ENCODE measurements around the gene FNBP1L. TPM values are rescaled to one million over a fixed set of nuclear protein-coding genes. Genes with fewer than 3 reads are reported as not detected.
"Not testable (repeated sequence)": the region's sequence is repeated elsewhere in the genome, so short reads cannot be mapped to it uniquely, and the experiment has no call there.

FNBP1L gene
- total and polyA plus RNA-seq, 2 donors from 2014 or later = 32.7 to 57.3 TPM

DNA sequence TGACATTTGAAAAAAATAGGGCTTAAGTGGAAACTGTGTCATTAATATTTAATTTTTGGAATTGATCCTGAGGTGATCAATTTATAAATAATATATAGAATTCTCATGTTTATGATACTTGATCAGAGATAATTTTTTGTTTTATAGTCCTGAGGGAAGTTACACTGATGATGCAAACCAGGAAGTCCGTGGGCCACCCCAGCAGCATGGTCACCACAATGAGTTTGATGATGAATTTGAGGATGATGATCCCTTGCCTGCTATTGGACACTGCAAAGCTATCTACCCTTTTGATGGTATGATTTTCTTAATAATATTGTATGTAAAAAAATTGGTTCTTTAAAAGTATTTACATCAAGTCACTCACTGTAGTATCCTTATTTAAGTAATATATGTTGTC is 101.2 kb downstream of the FNBP1L start:
- intact Hi-C loops (cut with DNase I) = no loop called here
- Histone ChIP-seq H3K4me1 (ENCODE audit: control insufficient read depth in 2 of 3, insufficient read depth in 2 of 3, low read depth in 1 of 3, low read length in 3 of 3) (peaks cover 0 to 8% (median 7%) of the 10 kb centered on the region in 3 donors), H3K27me3 (ENCODE audit: control insufficient read depth, insufficient read depth, low read length) (no peaks in the 10 kb centered on the region), H3K27ac (ENCODE audit: low read depth in 2 of 2, low read length in 2 of 2) (no peak overlapping the region), H3K36me3 (ENCODE audit: control insufficient read depth in 2 of 3, insufficient read depth in 3 of 3, low read length in 3 of 3) (peaks cover 6 to 27% (median 19%) of the 10 kb centered on the region in 3 donors), H3K9ac (ENCODE audit: low read length in 3 of 3) (no peak overlapping the region), H3K9me3 (ENCODE audit: control insufficient read depth in 2 of 3, insufficient read depth in 1 of 3, low read length in 3 of 3) (no peaks in the 10 kb centered on the region), H3K4me3 (ENCODE audit: low read length in 3 of 3) (no peak overlapping the region)
- TF ChIP-seq, protein P1, sequence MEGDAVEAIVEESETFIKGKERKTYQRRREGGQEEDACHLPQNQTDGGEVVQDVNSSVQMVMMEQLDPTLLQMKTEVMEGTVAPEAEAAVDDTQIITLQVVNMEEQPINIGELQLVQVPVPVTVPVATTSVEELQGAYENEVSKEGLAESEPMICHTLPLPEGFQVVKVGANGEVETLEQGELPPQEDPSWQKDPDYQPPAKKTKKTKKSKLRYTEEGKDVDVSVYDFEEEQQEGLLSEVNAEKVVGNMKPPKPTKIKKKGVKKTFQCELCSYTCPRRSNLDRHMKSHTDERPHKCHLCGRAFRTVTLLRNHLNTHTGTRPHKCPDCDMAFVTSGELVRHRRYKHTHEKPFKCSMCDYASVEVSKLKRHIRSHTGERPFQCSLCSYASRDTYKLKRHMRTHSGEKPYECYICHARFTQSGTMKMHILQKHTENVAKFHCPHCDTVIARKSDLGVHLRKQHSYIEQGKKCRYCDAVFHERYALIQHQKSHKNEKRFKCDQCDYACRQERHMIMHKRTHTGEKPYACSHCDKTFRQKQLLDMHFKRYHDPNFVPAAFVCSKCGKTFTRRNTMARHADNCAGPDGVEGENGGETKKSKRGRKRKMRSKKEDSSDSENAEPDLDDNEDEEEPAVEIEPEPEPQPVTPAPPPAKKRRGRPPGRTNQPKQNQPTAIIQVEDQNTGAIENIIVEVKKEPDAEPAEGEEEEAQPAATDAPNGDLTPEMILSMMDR (IDR thresholded peaks at IDR 0.05; ENCODE audit: borderline replicate concordance, extremely low read depth, insufficient read depth) = no peak
- FAIRE-seq = no peak
- DNase-seq = no peak

DNA sequence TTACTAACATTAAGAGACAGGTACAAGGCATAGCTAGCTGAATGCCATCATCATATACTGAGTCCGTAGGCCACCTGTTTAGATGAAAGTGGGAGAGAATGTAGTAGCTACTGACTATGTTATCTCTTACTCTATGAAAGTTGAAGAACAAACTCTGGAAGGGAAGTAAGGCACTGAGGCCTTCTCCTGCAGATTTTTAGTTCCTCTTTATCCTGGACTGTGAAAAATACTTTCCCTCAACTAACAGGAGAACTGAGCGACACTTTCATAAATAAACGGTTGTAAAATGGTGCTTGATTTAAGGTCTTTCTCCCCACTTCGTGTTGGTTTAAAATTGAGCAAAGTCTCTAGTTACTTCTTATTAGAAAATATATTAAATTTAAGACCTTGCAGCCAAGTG is 101.9 kb downstream of the FNBP1L start:
- intact Hi-C loops (cut with DNase I) = no loop called here
- peaks cover 0 to 14% (median 9%) of the 10 kb centered on the region in 3 donors for H3K4me1 ChIP-seq (ENCODE audit: control insufficient read depth in 2 of 3, insufficient read depth in 2 of 3, low read depth in 1 of 3, low read length in 3 of 3)
- FAIRE-seq = no peak

DNA sequence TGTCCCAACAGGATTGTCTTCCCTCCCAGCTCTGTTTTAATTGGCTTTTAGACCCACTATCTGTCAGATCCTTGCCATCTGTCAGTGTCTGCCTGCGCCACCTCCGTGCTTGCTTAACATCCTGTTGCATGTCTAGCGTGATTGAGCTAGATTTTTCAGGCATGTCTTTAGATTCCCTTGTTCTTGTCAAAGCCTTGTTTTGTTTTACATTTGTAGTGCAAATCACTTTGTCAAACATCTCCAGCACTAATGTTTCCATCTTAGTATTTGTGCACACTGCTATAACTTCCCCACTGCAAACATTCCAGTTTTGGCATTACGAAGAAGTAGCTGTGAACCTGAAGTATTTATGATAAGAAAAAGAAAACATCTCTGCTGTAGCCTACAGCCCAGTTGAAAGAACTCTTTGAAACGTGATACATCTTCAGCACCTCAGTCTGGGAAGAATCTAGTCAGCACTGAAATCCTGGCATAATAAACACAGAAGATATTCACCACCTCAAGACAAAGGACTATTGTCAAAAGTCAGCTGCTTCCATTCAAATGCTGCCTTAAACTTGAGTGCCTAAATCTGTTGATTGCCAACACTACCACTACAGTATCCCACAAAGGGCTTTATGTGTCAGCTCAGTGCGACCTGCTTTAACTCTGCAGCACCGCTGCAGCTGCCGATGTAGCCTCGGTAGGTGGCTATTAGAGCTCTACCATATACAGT is 105.0 kb downstream of the FNBP1L start:
- Histone ChIP-seq H3K27me3 (ENCODE audit: control insufficient read depth, insufficient read depth, low read length) (no peaks in the 10 kb centered on the region), H3K4me1 (ENCODE audit: control insufficient read depth in 2 of 3, insufficient read depth in 2 of 3, low read depth in 1 of 3, low read length in 3 of 3) (peaks cover 0 to 27% (median 11%) of the 10 kb centered on the region in 3 donors), H3K9ac (ENCODE audit: low read length in 3 of 3) (no peak overlapping the region), H3K4me3 (ENCODE audit: low read length in 3 of 3) (no peak overlapping the region), H3K36me3 (ENCODE audit: control insufficient read depth in 2 of 3, insufficient read depth in 3 of 3, low read length in 3 of 3) (peaks cover 6 to 22% (median 13%) of the 10 kb centered on the region in 3 donors), H3K9me3 (ENCODE audit: control insufficient read depth in 2 of 3, insufficient read depth in 1 of 3, low read length in 3 of 3) (no peaks in the 10 kb centered on the region), H3K27ac (ENCODE audit: low read depth in 2 of 2, low read length in 2 of 2) (peak overlapping the region; percentile 8 to 20)
- TF ChIP-seq, protein P1 (IDR thresholded peaks at IDR 0.05; ENCODE audit: borderline replicate concordance, extremely low read depth, insufficient read depth) = no peak
- FAIRE-seq (no peak), DNase-seq (peak in 3 of 5 donors; percentile 30 to 64 (median 51))
- intact Hi-C loops (cut with DNase I) = no loop called here

More for the DNA sequence above, 101.9 kb downstream of the FNBP1L start:
- no peak for DNase-seq
- Histone ChIP-seq H3K4me3 (ENCODE audit: low read length in 3 of 3) (no peak overlapping the region), H3K9me3 (ENCODE audit: control insufficient read depth in 2 of 3, insufficient read depth in 1 of 3, low read length in 3 of 3) (no peaks in the 10 kb centered on the region), H3K9ac (ENCODE audit: low read length in 3 of 3) (no peak overlapping the region), H3K27ac (ENCODE audit: low read depth in 2 of 2, low read length in 2 of 2) (no peak overlapping the region), H3K36me3 (ENCODE audit: control insufficient read depth in 2 of 3, insufficient read depth in 3 of 3, low read length in 3 of 3) (peaks cover 6 to 27% (median 19%) of the 10 kb centered on the region in 3 donors), H3K27me3 (ENCODE audit: control insufficient read depth, insufficient read depth, low read length) (no peaks in the 10 kb centered on the region)
- TF ChIP-seq, protein P1 (IDR thresholded peaks at IDR 0.05; ENCODE audit: borderline replicate concordance, extremely low read depth, insufficient read depth) = no peak

DNA sequence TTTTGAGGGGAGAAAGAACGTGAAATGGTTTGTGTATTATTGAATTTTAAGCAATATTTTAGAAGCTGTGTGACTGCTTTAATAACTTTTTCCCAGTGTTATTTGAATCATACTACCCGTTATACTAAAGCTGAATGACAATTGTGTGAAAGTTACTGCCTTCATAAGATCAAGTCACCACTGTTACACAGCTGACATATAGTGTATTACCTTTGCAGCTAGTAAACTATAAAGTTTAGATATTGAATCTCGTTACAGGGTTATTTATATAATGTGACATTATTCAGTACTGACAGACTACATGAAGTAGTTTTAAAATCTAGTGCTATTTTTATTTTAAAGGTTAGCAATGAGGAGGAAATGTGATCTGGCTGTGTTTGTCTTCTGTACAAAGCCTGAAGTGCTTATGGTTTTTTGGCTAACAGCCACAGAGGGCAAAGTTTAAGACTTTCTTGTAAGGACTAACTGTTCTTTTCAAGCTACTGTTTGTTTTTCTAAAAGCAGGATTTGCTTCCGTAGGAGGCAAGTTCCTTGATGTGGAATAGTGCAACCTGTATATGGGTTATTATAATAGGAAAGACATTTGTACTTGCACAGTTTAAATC is 106.1 kb downstream of the FNBP1L start:
- H3K9ac ChIP-seq (ENCODE audit: low read length in 3 of 3); intact Hi-C loops (cut with DNase I); H3K27me3 ChIP-seq (ENCODE audit: control insufficient read depth, insufficient read depth, low read length); H3K9me3 ChIP-seq (ENCODE audit: control insufficient read depth in 2 of 3, insufficient read depth in 1 of 3, low read length in 3 of 3): not testable (repeated sequence)
- Histone ChIP-seq H3K36me3 (ENCODE audit: control insufficient read depth in 2 of 3, insufficient read depth in 3 of 3, low read length in 3 of 3) (peaks cover 6 to 22% (median 9%) of the 10 kb centered on the region in 3 donors), H3K4me1 (ENCODE audit: control insufficient read depth in 2 of 3, insufficient read depth in 2 of 3, low read depth in 1 of 3, low read length in 3 of 3) (peaks cover 0 to 27% (median 11%) of the 10 kb centered on the region in 3 donors), H3K4me3 (ENCODE audit: low read length in 3 of 3) (peak overlapping the region in 1 of 3 donors; percentile 12), H3K27ac (ENCODE audit: low read depth in 2 of 2, low read length in 2 of 2) (peak overlapping the region; percentile 18 to 47)
- DNase-seq (peak in 2 of 5 donors; percentile 81 to 93), FAIRE-seq (peak; percentile 98)

Measured in kidney (tissue), 14 donors.